ENCODE results near the gene KLHDC8B.

- TF ChIP-seq CTCF (IDR thresholded peaks at IDR 0.05) = no peak
- TF ChIP-seq POLR2AphosphoS5 (IDR thresholded peaks at IDR 0.05; ENCODE audit: low read depth, low read length) = no peak
- TF ChIP-seq REST (IDR thresholded peaks at IDR 0.05; ENCODE audit: insufficient read depth in 1 of 2, low read depth in 2 of 2, low read length in 1 of 2) = no peak
Measured at GRCh38 chr3:49122451-49122850, 48.9 kb upstream of the KLHDC8B start.

Measured in Panc1 (cell line).